GM18517 (cell line): ENCODE data around the gene ITSN1.
"Not testable (repeated sequence)": the region's sequence is repeated elsewhere in the genome, so short reads cannot be mapped to it uniquely, and the experiment has no call there.

Experiments used
- ATAC-seq: cut with Tn5 transposase; IDR thresholded peaks from one replicate; pipeline ENCODE4 v1.9.1; 2021; ENCODE audit warnings: mild to moderate bottlenecking, moderate library complexity; ENCODE audit not compliant: unreplicated experiment

Gene ITSN1

DNA sequence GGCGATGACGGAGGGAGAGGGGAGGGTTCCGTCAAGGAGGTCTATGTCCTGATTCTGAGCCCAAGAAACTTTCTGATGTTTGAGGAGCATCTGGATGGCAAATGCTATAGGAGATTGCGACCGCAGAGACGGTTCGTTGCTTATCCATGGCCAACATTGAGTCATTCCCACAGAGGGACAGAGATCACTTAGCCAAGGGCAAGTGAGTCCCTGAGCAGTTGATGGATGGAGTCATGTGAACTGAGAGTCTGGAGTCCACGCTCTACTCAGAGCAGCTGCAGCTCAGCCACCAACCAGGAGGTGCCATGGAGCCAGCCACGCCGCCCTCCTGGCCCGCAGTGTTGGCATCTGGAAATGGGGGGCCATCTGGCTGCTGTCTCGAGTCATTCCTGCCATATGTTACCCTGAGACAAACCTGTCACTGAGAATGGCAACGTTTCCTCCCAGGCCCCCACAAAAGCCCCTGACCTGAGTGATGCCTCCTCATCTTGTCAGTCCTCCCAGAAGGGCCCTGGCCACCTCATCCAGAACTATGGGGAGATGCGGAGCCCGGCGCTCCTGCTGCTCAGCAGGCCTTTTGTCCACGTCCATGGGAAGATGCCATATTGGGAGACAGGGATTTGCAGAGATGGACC is 214.7 kb downstream of the ITSN1 start:
- ATAC-seq, result no peak

DNA sequence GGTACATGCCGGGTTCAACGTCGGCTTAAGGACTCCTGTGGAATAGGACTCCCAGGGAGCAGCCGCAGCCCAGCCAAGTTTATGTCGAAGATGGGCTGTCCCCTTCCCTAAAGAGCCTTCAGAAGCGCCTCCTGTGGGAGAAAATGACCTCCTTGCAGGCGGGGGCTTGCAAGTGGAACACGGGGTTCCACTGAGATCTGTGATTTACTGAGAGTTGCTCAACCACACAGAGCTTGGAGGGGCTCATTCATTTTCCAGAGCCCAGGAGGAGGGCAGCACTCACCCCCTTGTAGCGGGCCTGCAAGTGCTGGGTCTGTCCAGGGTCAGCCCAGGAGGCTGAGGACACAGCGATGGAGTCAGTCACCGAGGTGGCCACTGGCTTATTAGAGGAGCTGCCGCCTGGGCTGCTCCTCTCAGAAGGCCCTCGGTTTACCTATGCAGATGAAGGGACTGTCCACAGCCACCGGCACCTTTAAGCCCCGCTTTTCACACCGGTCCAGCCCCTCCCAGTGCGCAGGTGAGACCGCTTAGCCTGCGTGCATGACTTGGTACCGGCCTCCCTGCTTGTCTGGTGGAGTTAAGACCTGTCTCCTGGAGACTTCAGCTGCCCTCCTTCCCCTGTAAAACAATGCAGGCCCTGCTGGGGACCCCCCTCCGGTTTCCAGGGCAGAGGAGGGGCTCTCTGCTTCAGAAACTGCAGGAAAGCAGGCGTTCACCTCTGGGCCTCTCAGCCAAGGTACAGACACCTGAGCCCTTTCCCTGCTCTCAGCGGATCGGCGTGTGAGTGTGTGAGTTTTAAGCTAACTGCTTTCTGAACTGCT is 215.8 kb downstream of the ITSN1 start:
- ATAC-seq, result no peak

DNA sequence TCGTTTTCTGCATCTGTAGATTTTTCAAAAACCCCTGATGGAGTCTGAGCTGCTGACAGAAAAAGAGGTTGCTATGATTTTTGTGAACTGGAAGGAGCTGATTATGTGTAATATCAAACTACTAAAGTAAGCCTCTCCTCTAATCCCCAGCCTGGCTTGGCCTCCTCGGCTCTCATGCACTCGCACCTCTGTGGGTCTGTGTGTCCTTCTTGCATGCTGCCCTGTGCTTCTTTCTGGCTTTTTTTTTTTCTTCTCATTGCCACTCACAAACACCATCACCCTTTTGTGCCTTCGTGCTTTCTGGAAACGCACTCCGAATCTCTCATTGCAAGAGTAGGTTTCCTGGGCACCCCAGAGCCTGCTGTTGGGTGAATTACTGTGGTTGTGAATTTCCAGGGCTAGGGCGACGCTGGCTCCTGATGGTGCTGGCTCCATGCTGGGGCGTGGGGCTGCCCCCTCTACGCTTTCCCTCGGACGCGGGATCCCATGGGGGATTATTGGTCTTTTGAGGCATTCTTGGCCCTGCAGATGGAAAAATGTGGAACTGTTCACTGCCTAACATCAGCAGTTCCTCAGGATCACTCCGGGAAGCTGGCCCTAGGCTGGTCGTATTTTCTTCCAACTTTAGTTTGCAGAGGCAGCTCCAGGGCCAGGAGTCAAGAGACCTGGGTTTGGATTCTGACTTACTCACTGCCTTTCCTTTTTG is 216.5 kb downstream of the ITSN1 start:
- ATAC-seq, result no peak

DNA sequence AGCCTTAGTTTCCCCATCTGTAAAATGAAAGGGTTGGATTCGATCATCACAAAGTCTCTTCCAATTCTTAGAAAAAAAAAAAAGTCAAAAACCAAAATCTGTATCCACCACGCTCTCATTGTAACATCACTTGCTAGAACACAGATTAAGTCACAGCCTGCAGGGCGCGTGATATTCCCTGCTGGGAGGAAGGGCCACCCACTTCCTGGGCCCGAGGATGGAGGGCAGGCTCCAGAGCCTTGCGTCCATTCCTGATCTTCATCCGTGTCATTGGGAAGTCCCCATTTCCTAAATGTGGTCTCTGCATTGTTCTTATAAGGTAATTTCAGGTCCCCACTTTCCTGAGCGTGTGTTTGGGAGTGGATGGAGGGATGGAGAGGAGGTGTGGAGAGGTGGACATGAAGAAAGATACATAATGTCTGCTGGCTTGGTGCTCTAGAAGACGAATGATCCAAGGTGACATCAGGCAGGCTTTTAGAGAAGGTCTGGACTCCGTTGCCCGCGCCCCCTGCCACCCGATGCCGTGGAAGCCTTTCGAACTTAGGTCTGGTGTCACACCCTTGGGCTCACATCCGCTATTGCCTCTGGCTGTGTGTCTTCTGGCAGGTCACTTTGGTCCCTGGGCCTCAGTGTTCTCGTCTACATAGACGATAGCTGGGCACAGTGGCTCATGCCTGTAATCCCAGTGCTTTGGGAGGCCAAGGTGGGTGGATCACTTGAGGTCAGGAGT is 217.2 kb downstream of the ITSN1 start:
- no peak for ATAC-seq

DNA sequence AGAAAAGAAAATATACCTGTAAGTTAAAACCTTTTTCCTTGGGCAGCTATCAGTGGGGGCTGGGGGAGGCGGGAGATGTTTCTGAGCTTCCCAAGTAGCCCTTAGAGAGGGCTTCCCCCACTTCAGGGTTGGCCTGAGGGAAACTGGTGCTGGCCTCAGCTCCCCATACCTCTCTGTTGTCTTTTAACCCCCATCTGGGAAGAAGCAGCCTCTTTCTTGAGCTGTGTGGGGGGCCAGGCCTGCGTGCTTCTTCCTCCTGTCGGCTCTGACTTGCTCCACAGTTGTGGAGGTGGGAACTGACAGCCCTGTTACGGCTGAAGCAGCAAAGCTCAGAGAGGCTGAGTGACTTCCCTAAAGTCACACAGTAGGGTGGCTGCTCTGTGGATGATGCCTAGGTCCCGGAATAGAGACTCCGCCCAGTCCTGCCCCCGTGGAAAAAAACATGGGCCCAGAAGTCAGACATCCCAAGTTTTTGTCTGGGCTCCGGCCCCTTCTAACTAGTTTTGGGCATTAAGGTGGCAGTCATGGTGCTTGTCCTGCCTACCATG is 218.1 kb downstream of the ITSN1 start:
- ATAC-seq, result no peak

DNA sequence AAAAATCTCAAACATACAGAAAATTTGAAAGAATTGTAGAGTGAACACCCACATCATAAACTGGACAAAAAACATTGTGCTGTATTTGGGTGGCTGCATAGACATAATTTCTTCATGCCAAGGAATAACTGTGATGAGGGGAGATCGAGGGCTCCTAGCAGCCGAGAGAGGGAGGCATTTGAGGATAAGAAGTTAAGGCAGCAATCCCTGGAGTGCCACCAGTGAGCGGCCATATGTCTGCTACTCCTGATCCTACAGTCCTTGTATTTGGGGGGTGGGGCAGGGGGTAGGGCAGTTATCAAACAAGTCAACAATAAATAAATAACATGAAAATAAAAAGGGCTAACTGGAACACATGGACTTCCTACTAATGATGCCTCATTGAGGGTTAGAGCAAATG is 218.8 kb downstream of the ITSN1 start:
- no peak for ATAC-seq

DNA sequence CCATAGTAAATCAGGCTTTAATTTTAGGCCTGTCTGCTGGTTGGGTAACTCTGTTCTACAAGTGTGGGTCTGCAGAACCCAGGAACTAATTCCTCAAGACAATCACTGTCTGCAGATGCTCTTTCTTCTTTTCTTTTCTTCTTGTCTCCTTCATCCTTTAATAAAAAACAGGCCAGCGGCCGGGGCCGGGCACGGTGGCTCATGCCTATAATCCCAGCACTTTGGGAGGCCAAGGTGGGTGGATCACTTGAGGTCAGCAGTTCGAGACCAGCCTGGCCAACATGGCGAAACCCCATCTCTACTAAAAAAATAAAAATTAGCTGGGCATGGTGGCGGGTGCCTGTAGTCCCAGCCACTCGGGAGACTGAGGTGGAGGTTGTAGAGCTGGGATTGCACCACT is 220.9 kb downstream of the ITSN1 start:
- ATAC-seq, result not testable (repeated sequence)

DNA sequence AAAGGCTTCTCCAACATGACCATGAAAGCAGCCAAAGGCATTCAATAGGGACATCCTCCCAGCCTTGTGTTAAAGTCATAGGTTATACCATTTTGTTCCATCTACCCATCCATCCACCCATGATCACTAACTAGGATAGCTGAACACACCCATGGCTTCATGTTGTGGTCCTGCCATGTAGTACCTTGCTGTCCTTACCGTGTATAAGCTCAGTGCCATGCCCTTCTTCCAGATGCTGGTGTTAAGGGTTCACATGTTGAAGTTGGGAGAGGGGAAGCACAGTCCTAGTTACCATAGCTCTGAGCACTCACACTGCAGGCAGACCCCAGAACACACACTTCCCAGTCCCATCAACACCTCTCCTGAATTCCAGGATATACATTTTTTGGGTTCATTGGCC is 221.8 kb downstream of the ITSN1 start:
- ATAC-seq, result no peak

DNA sequence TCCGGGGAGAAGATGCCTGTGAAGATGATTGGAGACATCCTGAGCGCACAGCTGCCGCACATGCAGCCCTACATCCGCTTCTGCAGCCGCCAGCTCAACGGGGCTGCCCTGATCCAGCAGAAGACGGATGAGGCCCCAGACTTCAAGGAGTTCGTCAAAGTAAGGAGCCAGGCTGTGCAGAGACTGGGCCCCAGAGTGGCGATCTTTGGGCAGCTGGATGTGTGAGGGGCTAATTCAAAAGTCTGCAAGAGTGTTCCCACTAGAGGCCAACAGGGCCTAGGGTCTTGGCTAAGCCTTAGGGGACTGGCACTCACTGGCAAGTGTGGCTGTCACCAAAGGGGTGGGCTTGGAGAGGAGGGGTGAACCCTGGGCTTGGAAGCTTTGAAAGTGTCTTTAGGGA is 222.9 kb downstream of the ITSN1 start:
- ATAC-seq, result no peak

- no peak for ATAC-seq
Measured at GRCh38 chr21:33865996-33866575, 223.8 kb downstream of the ITSN1 start.

DNA sequence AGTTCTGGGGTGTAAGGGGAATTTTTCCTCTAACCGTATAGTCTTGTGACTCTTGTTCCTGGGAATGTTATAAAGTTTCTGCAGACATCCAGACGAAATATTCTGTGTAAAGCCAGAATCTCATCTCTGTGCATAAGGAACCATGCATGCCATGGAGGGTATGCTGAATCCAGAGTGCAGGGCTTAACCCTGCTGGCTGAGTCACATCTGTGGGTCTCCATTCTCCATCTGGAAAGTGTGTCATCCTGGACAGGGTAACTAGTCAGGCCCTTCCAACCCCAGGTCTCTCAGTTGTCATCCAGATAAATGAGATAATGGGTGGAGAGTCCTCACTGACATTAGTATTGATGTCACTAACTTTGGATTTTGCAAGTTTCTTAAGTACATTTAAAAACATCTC is 224.5 kb downstream of the ITSN1 start:
- ATAC-seq, result no peak

- not testable (repeated sequence) for ATAC-seq
Measured at GRCh38 chr21:33867868-33868267, 225.6 kb downstream of the ITSN1 start.

DNA sequence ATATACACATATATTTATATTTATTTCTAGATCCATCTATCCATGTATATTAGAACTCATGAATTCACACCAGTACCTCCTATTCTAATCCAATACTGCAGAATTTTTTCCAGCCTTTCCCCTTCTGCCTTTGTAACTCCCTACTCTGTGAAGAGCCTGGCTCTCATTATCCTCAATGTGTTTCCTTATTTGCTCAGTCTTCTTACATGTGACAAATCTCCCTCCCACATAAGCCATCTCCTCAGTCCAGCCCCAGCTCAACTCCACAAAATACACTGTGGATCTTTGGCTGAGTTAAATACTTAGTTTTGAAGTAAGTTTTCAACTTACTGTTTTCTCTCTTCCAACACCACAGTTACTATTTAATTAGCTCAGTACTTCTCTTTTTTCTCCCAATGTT is 227.6 kb downstream of the ITSN1 start:
- ATAC-seq, result no peak

- no peak for ATAC-seq
Measured at GRCh38 chr21:33870768-33871167, 228.5 kb downstream of the ITSN1 start.

DNA sequence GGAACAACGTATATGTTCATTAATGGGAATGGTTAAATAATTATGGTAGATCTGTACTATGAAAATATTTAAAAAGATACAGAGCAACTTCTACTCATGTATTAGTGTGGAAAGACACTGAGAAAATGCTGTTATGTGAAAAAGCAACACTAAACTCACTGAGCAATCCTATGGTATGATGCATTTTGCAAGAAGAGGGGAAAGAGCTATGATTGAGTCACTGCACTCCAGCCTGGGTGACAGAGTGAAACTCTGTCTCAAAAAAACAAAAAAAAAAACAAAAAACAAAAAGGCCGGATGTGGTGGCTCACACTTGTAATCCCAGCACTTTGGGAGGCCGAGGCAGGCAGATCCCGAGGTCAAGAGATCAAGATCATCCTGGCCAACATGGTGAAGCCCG is 228.9 kb downstream of the ITSN1 start:
- no peak for ATAC-seq

- no peak for ATAC-seq
Measured at GRCh38 chr21:33872881-33873515, 230.7 kb downstream of the ITSN1 start.

- ATAC-seq, result no peak
Measured at GRCh38 chr21:33874161-33874560, 231.9 kb downstream of the ITSN1 start.

DNA sequence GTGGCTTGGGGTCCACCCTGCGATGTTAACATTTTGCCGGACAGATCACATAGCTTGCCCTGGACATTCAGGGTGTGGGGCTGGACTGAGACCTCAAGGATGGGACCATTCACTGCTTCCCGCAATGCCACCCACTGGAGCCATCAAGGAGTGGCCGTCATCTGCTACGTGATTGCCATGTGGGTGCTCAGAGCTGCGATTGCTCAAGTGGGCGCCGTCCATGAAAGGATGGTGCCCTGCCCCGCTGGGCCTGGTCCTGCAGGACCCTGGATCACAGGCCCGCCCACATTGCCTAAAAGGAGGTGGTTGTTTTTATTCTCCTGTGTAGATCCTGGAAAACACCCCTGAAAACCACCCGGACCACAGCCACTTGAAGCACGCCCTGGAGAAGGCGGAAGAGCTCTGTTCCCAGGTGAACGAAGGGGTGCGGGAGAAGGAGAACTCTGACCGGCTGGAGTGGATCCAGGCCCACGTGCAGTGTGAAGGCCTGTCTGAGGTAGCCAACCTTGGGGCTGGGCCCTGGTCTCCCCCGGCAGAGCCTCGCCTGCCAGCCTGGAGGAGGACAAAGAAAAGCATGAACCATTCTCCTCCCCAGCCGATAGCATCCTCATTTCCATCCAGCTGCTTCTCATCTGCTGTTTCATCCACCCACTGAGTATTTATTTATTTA is 232.9 kb downstream of the ITSN1 start:
- no peak for ATAC-seq

- no peak for ATAC-seq
Measured at GRCh38 chr21:33878824-33879223, 236.5 kb downstream of the ITSN1 start.

GRCh38 chr21:33880626-33881025 is 238.3 kb downstream of the ITSN1 start:
- no peak for ATAC-seq
